OCI-LY1 (cell line): Measurements from ENCODE around the gene SLC30A4.

Source experiments
- H2AFZ ChIP-seq: fragments of 200-600 bp; sonication (generic), shearing (Covaris generic); 2 replicates; pipeline ENCODE4 v1.6.0; 2014; ENCODE audit warnings: antibody characterized with exemption, mild to moderate bottlenecking, low read length
- H3F3A ChIP-seq: fragments of 200-600 bp; sonication (generic), shearing (Covaris generic); 2 replicates; pipeline ENCODE4 v1.6.0; 2014; ENCODE audit warnings: mild to moderate bottlenecking, antibody characterized with exemption, low read length, moderate library complexity; ENCODE audit not compliant: insufficient read depth
- H3K27ac ChIP-seq: fragments of 200-600 bp; sonication (generic); 2 replicates; pipeline ENCODE4 v1.5.1; 2014; ENCODE audit warnings: low read length, mixed run types, mild to moderate bottlenecking, low read depth; ENCODE audit not compliant: poor library complexity, severe bottlenecking
- H3K27me3 ChIP-seq: fragments of 200-600 bp; sonication (generic); 2 replicates; pipeline ENCODE4 v1.6.0; 2014; ENCODE audit warnings: antibody characterized with exemption, mild to moderate bottlenecking, low read length, moderate library complexity; ENCODE audit not compliant: insufficient read depth
- H3K36me3 ChIP-seq: fragments of 200-600 bp; sonication (generic); 2 replicates; pipeline ENCODE4 v1.6.1; 2014; ENCODE audit warnings: mild to moderate bottlenecking, antibody characterized with exemption, low read length, moderate library complexity, mixed read lengths; ENCODE audit not compliant: insufficient read depth
- H3K4me1 ChIP-seq: fragments of 200-600 bp; sonication (generic); 2 replicates; pipeline ENCODE4 v1.5.1; 2014; ENCODE audit warnings: mild to moderate bottlenecking, low read length, moderate library complexity; ENCODE audit not compliant: insufficient read depth, severe bottlenecking
- H3K4me2 ChIP-seq: fragments of 200-600 bp; sonication (generic), shearing (Covaris generic); 2 replicates; pipeline ENCODE4 v1.6.1; 2014; ENCODE audit warnings: low read length
- H3K4me3 ChIP-seq: fragments of 200-600 bp; sonication (generic); 2 replicates; pipeline ENCODE4 v1.5.1; 2014; ENCODE audit warnings: low read length, low read depth, mild to moderate bottlenecking, mixed read lengths; ENCODE audit not compliant: poor library complexity, severe bottlenecking
- H3K79me2 ChIP-seq: fragments of 200-600 bp; shearing (Covaris generic); 2 replicates; pipeline ENCODE4 v1.6.1; 2016; ENCODE audit warnings: mixed run types, low read length, mixed read lengths; ENCODE audit not compliant: insufficient read depth
- H3K9ac ChIP-seq: fragments of 200-600 bp; sonication (generic), shearing (Covaris generic); 2 replicates; pipeline ENCODE4 v1.6.1; 2014; ENCODE audit warnings: mild to moderate bottlenecking, low read length, mixed read lengths
- H3K9me2 ChIP-seq: fragments of 200-600 bp; sonication (generic), shearing (Covaris generic); 2 replicates; pipeline ENCODE4 v1.6.1; 2014; ENCODE audit warnings: low read depth, mild to moderate bottlenecking, low read length, mixed read lengths
- H3K9me3 ChIP-seq: fragments of 200-600 bp; shearing (Covaris generic); 2 replicates; pipeline ENCODE4 v1.6.1; 2014; ENCODE audit warnings: low read length, mixed read lengths
- H4K20me1 ChIP-seq: fragments of 200-600 bp; sonication (generic), shearing (Covaris generic); 2 replicates; pipeline ENCODE4 v1.6.0; 2016; ENCODE audit warnings: mild to moderate bottlenecking, low read length; ENCODE audit not compliant: insufficient read depth
- EZH2 ChIP-seq: fragments of 200-600 bp; sonication (generic), shearing (Covaris generic); IDR thresholded peaks from 2 replicates; pipeline ENCODE4 v1.8.0; 2017; ENCODE audit warnings: borderline replicate concordance, mixed run types, mild to moderate bottlenecking, antibody characterized with exemption, low read length, moderate library complexity, mixed read lengths
- TF ChIP-seq, protein P1 (sequence below): fragments of 200-600 bp; sonication (generic), shearing (Covaris generic); IDR thresholded peaks from 2 replicates; pipeline ENCODE4 v1.5.1; 2017; ENCODE audit warnings: mild to moderate bottlenecking, antibody characterized with exemption, low read length, moderate library complexity, mixed read lengths

Gene SLC30A4

GRCh38 chr15:45435124-45435903, 87.2 kb downstream of the SLC30A4 start:
- Histone ChIP-seq H3K9me3 (no peaks in the 10 kb centered on the region), H3K4me2 (no peak overlapping the region), H2AFZ (no peak overlapping the region), H3K27me3 (0 out of 2 replicates have a peak, but pooled peaks cover 5% of the 10 kb centered on the region), H3K4me1 (peaks cover 6% of the 10 kb centered on the region), H3K9ac (no peak overlapping the region), H4K20me1 (no peaks in the 10 kb centered on the region), H3K36me3 (no peaks in the 10 kb centered on the region), H3K27ac (no peak overlapping the region), H3K9me2 (no peaks in the 10 kb centered on the region), H3F3A (no peaks in the 10 kb centered on the region), H3K4me3 (no peak overlapping the region), H3K79me2 (no peaks in the 10 kb centered on the region)
- TF ChIP-seq, protein P1, sequence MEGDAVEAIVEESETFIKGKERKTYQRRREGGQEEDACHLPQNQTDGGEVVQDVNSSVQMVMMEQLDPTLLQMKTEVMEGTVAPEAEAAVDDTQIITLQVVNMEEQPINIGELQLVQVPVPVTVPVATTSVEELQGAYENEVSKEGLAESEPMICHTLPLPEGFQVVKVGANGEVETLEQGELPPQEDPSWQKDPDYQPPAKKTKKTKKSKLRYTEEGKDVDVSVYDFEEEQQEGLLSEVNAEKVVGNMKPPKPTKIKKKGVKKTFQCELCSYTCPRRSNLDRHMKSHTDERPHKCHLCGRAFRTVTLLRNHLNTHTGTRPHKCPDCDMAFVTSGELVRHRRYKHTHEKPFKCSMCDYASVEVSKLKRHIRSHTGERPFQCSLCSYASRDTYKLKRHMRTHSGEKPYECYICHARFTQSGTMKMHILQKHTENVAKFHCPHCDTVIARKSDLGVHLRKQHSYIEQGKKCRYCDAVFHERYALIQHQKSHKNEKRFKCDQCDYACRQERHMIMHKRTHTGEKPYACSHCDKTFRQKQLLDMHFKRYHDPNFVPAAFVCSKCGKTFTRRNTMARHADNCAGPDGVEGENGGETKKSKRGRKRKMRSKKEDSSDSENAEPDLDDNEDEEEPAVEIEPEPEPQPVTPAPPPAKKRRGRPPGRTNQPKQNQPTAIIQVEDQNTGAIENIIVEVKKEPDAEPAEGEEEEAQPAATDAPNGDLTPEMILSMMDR: no peak
- TF ChIP-seq EZH2: no peak

GRCh38 chr15:45434078-45434567, 88.4 kb downstream of the SLC30A4 start:
- TF ChIP-seq, protein P1: no peak
- TF ChIP-seq EZH2: no peak
- Histone ChIP-seq H3K27ac (no peak overlapping the region), H3K4me2 (no peak overlapping the region), H2AFZ (no peak overlapping the region), H3K79me2 (no peaks in the 10 kb centered on the region), H3F3A (no peaks in the 10 kb centered on the region), H4K20me1 (no peaks in the 10 kb centered on the region), H3K9ac (no peak overlapping the region), H3K9me3 (no peaks in the 10 kb centered on the region), H3K4me1 (peaks cover 6% of the 10 kb centered on the region), H3K27me3 (0 out of 2 replicates have a peak, but pooled peaks cover 5% of the 10 kb centered on the region), H3K36me3 (no peaks in the 10 kb centered on the region), H3K9me2 (no peaks in the 10 kb centered on the region), H3K4me3 (no peak overlapping the region)

DNA sequence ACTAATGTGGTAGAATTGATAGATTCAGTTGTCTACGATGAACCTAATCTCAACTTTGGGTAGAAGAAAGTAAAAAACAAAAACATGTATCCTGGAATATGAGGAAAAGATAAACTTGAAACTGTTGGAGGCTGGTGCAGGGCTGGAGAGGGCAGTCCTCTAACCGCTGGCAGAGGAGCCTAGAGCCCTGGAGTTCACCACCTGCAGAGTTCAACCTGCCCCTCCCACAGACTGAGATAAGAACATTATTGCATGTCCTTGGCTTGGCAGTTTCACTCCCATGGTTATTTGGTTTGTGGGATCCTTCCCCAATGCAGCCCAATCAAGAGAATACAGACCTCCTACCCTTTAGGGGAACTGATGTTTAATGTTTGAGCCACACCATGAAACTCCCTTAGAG, 91.0 kb downstream of the SLC30A4 start:
- Histone ChIP-seq H3K9ac (no peak overlapping the region), H2AFZ (no peak overlapping the region), H3K4me1 (peaks cover 6% of the 10 kb centered on the region), H3K9me3 (no peaks in the 10 kb centered on the region), H3K27ac (no peak overlapping the region), H3F3A (no peaks in the 10 kb centered on the region), H3K4me2 (no peak overlapping the region), H3K4me3 (no peak overlapping the region), H3K36me3 (no peaks in the 10 kb centered on the region), H3K27me3 (0 out of 2 replicates have a peak, but pooled peaks cover 5% of the 10 kb centered on the region), H4K20me1 (no peaks in the 10 kb centered on the region), H3K79me2 (no peaks in the 10 kb centered on the region), H3K9me2 (no peaks in the 10 kb centered on the region)
- TF ChIP-seq, protein P1: no peak
- TF ChIP-seq EZH2: no peak
